NCI-H1105 treated with DMSO at 0.1 percent for 48 hours (cell line): ENCODE data around the gene GATA3.

ENCODE experiments used
- DNase-seq: peaks from one replicate; lab custom pipeline; 2025; lab: John Stamatoyannopoulos, UW

Gene GATA3

DNA sequence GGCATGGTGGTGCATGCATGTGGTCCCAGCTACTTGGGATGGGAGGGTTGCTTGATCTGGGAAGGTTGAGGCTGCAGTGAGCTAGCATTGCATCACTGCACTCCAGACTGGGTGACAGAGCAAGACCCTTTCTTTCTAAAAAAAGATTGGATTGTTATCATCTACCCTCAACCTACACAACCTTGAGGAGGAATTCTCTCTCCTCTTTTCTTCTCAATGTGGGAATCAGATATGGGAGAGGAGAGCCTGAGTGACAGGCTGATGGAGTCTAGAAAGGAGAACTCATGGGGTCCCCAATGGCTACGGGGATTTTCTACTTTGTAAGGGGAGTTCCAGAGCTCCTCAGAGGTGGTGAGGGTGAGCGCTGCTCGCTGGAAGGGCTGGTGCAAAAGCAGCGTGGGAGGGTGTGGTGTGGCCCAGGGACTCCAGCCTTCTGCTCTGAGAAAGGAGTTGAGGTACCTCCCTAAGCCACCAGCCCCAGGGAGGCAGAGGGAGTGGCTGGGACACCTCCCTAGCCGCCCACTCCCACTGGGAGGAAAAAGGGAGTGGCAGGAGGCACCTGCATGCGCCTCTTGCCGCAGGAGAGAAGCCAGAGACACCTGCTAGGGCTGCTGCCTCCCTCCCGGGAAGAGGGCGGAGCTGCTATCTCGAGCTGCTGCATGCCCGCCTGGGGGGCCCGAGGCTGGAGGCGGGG lies 48.4 kb downstream of the GATA3 start:
- DNase-seq: peak; percentile 2

GRCh38 chr10:8103543-8103942 lies 49.1 kb downstream of the GATA3 start:
- DNase-seq: no peak

GRCh38 chr10:8104005-8104404 lies 49.5 kb downstream of the GATA3 start:
- DNase-seq: no peak

- DNase-seq: no peak
Measured at GRCh38 chr10:8104721-8105120, 50.2 kb downstream of the GATA3 start.

GRCh38 chr10:8105932-8106331 lies 51.4 kb downstream of the GATA3 start:
- no peak for DNase-seq

DNA sequence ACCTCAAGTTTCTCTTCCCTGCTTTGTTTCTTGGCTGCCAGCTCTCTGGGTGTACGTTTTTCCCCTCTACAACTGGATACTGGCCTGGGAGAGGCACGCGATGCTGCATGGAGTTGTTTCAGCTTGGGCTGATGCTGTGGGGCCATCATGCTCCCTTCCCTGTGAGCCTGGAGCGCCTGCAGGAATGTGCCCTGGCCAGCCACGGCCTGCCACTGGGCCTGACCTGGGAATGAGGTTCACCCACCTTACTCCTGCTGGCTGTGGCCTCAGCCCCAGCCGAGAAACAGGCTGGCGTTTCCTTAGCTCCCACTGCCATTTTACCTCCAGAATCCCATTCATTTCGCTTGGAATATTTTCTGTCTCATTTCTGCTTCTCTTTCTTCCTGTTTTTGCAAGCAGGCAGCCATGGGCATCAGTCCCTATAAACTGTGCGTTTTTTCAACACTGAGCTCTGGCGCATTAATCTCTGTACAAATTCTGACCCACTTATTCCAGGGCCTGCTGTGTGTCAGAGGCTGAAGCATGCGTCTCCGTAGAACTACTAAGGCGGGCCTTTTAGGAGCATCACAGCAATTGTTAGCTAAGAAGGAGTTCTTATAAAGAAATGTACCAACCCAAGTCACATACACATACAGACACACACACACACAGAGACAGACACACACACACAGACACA lies 57.9 kb downstream of the GATA3 start:
- no peak for DNase-seq

GRCh38 chr10:8112942-8113442 lies 58.5 kb downstream of the GATA3 start:
- DNase-seq: no peak

DNA sequence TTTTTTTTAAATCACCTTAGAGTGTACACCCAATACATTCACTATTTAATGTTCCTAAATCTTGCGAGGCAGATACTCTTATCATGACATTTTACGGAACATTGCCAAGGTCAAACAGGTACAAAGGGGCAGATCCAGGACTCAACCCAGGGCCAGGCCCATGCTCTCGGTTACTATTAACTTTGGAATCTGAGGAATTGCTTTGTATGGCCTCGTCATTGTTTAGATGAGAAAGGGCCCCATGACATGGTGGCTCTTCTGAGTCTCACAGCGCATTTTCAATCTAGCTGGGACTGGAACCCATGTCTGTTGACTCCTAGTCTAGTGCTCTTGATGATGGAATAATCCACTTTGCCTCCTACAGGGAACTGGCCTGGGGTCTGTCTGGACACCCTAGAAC lies 59.1 kb downstream of the GATA3 start:
- DNase-seq: no peak

DNA sequence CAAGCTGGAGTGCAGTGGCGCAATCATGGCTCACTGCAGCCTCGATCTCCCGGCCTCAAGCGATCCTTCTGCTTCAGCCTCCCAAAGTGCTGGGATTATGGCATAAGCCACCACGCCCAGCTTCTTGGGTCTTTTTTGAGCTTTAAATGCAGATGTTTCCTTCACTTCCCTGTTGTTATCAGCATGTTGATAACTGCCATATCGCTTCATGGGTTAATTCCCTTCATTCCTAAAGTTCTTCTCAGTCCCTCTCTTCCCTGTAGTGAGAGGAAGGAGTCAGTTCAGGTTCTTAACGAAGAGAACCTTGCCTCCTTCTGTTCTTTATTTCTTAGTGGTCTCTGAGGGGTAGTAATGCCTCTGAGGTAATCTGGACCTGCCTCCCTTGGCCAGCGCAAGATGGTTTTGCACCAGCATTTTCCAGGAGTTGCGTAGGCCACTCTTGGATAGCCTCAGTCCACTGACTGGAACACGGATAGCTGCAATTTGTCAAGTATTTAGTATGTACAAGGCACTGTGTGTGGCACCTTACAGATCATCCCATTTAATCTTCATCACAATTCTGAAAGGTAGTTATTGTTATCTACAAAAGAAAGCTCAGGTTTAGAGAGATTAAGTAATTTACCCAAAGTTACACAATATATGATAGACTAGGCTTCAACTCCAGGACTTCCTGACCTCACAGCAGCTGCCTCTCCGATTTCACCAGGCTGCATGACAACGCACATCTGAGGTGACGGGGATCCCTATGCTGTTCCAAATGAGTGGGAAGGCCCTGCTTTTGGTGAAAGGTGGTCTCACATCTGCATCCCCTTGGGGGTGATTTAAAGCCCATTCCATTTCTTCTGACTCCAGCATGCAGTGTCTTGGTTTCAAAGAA lies 60.5 kb downstream of the GATA3 start:
- no peak for DNase-seq

GRCh38 chr10:8115618-8115980 lies 61.1 kb downstream of the GATA3 start:
- no peak for DNase-seq

DNA sequence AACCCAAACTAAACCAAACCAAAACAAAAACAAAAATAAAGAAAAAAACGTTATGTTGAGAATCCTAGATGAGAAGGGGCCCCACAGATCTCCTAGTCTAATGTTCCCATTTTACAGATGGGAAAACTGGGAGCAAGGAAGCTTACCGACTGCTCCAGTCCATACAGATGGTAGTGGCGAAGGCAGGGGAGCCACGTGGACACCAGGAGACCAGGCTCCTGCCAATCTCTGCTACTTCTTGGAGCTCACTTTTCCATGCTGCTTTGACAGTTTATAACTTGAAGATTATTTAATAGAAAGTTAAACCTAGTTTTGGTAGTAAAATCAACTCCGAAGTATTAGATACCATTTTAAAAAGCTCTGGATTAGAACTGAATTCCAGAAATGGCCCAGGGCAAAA lies 62.0 kb downstream of the GATA3 start:
- DNase-seq: no peak

DNA sequence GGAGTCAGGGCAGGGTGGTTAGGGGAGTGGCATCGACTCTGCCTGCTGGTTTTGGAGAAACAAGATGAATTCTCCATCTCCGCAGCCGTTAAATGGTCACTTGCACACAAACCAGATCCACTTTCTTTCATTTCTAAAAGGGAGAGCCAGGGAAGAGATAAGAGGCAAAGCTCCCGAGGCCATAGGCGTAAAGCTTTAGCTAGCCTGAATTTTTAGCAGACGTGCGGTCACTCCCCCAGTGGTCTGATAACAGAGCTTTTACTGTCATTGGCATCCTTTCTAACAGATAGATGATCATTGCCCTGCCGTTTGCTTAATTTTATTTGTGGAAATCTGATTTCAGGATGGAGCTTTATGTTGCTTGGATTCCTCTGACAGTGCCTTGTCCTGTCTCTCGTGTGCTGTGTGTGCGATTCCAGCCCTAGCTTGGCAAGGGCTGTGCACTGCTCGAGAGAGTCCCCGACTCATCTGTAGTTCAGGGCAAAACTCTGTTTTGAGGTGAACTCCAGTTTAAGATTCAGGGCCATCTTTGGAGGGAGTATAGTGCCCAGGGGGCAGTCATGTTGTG lies 62.5 kb downstream of the GATA3 start:
- no peak for DNase-seq

DNA sequence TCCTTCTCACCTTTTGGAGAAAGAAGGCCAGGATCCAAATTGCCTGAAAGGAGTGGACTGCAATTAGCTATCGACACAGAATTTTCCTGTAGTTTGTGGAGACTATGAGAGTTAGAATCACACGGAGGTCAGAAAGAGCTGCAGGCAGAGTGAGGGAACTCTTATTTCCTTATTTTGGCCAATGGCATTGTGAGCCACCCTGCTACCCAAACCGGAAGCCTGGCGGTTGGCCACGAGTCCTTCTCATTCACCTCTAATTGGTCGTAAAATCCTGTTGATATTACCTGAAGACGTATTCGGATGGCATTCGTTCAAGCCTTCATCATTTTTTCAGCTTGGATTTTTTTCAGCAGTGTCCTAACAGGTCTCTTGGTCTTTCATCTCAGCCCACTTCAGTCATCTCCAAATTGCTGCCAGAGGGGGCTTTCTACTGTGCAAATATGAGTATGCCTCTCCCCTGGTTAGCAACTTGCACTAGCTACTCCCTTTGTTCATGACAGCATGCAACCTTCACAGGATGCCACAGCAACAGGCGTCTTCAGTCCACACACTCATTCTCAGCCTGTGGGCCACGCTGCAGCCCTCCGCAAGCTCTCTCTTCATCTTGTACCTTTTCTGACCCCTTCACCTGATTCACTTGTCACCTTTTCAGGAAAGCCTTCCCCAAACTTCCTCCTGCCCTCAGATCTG lies 66.9 kb downstream of the GATA3 start:
- peak; percentile 3 for DNase-seq

DNA sequence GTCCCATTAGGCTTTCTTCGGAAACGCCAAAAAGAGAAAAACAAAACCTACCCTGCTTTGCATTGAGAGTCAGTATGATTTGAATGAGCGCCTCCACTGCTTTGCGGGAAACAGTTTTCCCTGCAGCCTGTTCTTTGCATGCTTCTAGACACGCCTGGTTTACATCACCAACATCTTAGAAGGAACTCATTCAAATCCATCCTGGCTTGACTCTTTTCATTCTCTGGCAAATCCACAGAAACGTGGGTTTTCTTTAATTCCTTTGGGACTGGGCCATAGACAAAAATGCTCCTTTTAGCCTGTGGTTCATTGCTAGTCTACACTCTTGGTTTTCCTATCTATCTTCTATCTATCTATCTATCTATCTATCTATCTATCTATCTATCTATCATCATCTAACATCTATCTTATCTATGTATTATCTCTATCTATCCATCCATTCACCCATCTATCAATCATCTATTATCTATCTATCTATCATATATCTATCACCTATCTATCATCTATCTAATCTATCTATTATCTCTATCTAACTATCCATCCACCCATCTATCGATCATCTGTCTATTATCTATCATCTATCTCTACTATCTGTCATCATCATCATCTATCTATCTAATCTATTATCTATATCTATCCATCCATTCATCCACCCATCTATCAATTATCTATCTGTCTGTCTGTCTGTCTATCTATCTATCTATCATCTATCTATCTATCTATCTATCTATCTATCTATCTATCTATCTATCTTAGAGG lies 68.3 kb downstream of the GATA3 start:
- DNase-seq: no peak

DNA sequence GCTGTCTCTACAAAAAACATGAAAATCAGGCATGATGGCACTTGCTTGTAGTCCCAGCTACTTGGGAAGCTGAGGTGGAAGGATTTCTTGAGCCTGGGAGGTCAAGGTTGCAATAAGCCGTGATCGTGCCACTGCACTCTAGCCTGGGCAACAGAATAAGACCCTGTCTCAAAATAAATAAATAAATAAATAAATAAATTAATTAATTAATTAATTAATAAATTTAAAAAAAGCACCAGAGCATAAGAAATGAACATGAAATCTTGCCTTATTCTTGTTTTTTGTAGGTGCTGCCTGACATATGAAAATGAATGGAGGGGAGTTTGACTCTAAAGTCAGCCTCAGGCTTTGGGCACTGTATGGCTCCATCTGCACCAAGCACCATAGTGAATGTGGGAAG lies 69.9 kb downstream of the GATA3 start:
- no peak for DNase-seq
